Small intestine (tissue), 7 donors: ENCODE results near the gene CDC26. TPM values are rescaled to one million over a fixed set of nuclear protein-coding genes. Genes with fewer than 3 reads are reported as not detected.

Experiments
- DNase-seq, 2 donors: peaks; one replicate each; pipeline versions ENCODE4 v3.0.0 to v3.0.0-alpha.2; 2013
- FAIRE-seq: peaks from 2 replicates; lab custom pipeline; 2012; peaks lifted over from hg19 to GRCh38; lab: Jason Lieb, UNC
- H3K27ac ChIP-seq, 3 donors: one replicate each; pipeline ENCODE4 v1.5.1; 2013; ENCODE audit warnings: low read length in 2 of 3, mild to moderate bottlenecking in 2 of 3, control low read depth in 1 of 3, inconsistent platforms in 1 of 3, low read depth in 1 of 3, moderate library complexity in 1 of 3
- H3K27me3 ChIP-seq, 3 donors: one replicate each; pipeline ENCODE4 v1.6.1; 2013; ENCODE audit warnings: low read length in 3 of 3, inconsistent platforms in 1 of 3; ENCODE audit not compliant: control insufficient read depth in 3 of 3, insufficient read depth in 3 of 3
- H3K36me3 ChIP-seq, 3 donors: one replicate each; pipeline ENCODE4 v1.6.1; 2013; ENCODE audit warnings: low read length in 3 of 3, inconsistent platforms in 1 of 3, low read depth in 1 of 3, mild to moderate bottlenecking in 1 of 3, moderate library complexity in 1 of 3; ENCODE audit not compliant: control insufficient read depth in 3 of 3, insufficient read depth in 2 of 3
- H3K4me1 ChIP-seq, 3 donors: one replicate each; pipeline ENCODE4 v1.6.1; 2013; ENCODE audit warnings: low read length in 2 of 3, inconsistent platforms in 1 of 3, low read depth in 1 of 3, mild to moderate bottlenecking in 1 of 3, moderate library complexity in 1 of 3; ENCODE audit not compliant: control insufficient read depth in 3 of 3, insufficient read depth in 2 of 3
- H3K4me3 ChIP-seq, 3 donors: one replicate each; pipeline ENCODE4 v1.5.1; 2013; ENCODE audit warnings: low read length in 3 of 3, control low read depth in 1 of 3, inconsistent platforms in 1 of 3, low read depth in 1 of 3, mild to moderate bottlenecking in 1 of 3, moderate library complexity in 1 of 3
- H3K9me3 ChIP-seq, 2 donors: one replicate each; pipeline ENCODE4 v1.6.1; 2013; ENCODE audit warnings: low read depth in 1 of 2, low read length in 1 of 2; ENCODE audit not compliant: control insufficient read depth in 2 of 2, insufficient read depth in 1 of 2
- WGBS, 3 donors: extraction: QIAGEN DNeasy Blood & Tissue Kit; methylation state at CpG; one replicate each; pipeline ENCODE4 v1.1.7; 2013; 5-methylcytosine and 5-hydroxymethylcytosine counted together
- polyA plus RNA-seq, 4 donors: library from polyadenylated mRNA; stranded (reverse) in 3 of 4; unstranded in 1 of 4; fragments of 200-250 nt in 3 of 4; fragments of 120-200 nt in 1 of 4; gene quantifications; one replicate each; pipeline versions ENCODE4 v1.2.1 to v1.2.3, GENCODE V29; 2013
- donor health status: healthy with polysubstance abuse.
- donor health status: control.
- donor health status: control.
- donor health status: Bipolar disorder and iron deficiency.
- donor health status: healthy.

Gene CDC26
- polyA plus RNA-seq, 4 donors, result 33.4 to 77.0 (median 56.3) TPM

- Histone ChIP-seq H3K36me3 (peaks cover 0 to 6% (median 0%) of the 10 kb centered on the region in 3 donors), H3K27ac (peak overlapping the region in 1 of 3 donors; percentile 36), H3K9me3 (no peaks in the 10 kb centered on the region), H3K27me3 (no peaks in the 10 kb centered on the region), H3K4me3 (peak overlapping the region in 2 of 3 donors; percentile 71 to 94), H3K4me1 (peaks cover 7 to 14% (median 11%) of the 10 kb centered on the region in 3 donors)
- no peak for FAIRE-seq
- DNase-seq, result no peak
- 8 to 30% (median 13%) methylated on average over 1 of the region's 1 CpG for WGBS, 3 donors
Observed at GRCh38 chr9:113219969-113220368, 55.4 kb downstream of the CDC26 start.

GRCh38 chr9:113219186-113219936 lies 56.0 kb downstream of the CDC26 start:
- FAIRE-seq (no peak), DNase-seq (no peak)
- H3K27me3 ChIP-seq, result no peaks in the 10 kb centered on the region
- peaks cover 7 to 14% (median 11%) of the 10 kb centered on the region in 3 donors for H3K4me1 ChIP-seq
- peaks cover 0 to 3% (median 0%) of the 10 kb centered on the region in 3 donors for H3K36me3 ChIP-seq
- no peaks in the 10 kb centered on the region for H3K9me3 ChIP-seq
- H3K27ac ChIP-seq, result peak overlapping the region in 2 of 3 donors; percentile 20 to 36
- 48 to 75% (median 60%) methylated on average over 3 of the region's 3 CpGs for WGBS, 3 donors
- peak overlapping the region in 1 of 3 donors; percentile 11 for H3K4me3 ChIP-seq

Other genes starting within 250 kb of the CDC26 start
- 1 to 10 TPM in 1 of 4 donors, under 1 TPM in 2, not detected in 1; 0.54 to 2.2 (median 1.00) TPM for gene ZFP37, start 218.8 kb downstream of the CDC26 start, polyA plus RNA-seq
- gene SLC31A2, start 124.6 kb downstream of the CDC26 start, polyA plus RNA-seq, result 10 to 100 TPM; 10.5 to 41.6 (median 19.5) TPM
- 10 to 100 TPM in 2 of 4 donors, 1 to 10 TPM in 2; 6.5 to 19.8 (median 9.5) TPM for gene FKBP15, start 54.3 kb downstream of the CDC26 start, polyA plus RNA-seq
- gene SLC31A1, start 54.0 kb downstream of the CDC26 start, polyA plus RNA-seq, result 10 to 100 TPM; 27.5 to 40.6 (median 29.6) TPM
- 10 to 100 TPM in 2 of 4 donors, 1 to 10 TPM in 2; 7.6 to 21.6 (median 11.3) TPM for gene PRPF4, start 86 bp upstream of the CDC26 start, polyA plus RNA-seq
- gene RNF183, start 27.8 kb upstream of the CDC26 start, polyA plus RNA-seq, result 1 to 10 TPM in 1 of 4 donors, under 1 TPM in 2, not detected in 1; 0.54 to 1.7 (median 0.62) TPM
- 1 to 10 TPM in 2 of 4 donors, under 1 TPM in 1, not detected in 1; 0.45 to 2.5 (median 1.6) TPM for gene WDR31, start 64.7 kb upstream of the CDC26 start, polyA plus RNA-seq
- 10 to 100 TPM in 3 of 4 donors, 1 to 10 TPM in 1; 4.8 to 16.8 (median 15.3) TPM for gene BSPRY, start 74.0 kb upstream of the CDC26 start, polyA plus RNA-seq
- 100 to 1,000 TPM in 3 of 4 donors, 10 to 100 TPM in 1; 96.9 to 370 (median 210) TPM for gene HDHD3, start 101.4 kb upstream of the CDC26 start, polyA plus RNA-seq
- 10 to 100 TPM; 33.5 to 97.7 (median 42.9) TPM for gene ALAD, start 125.7 kb upstream of the CDC26 start, polyA plus RNA-seq
- gene POLE3, start 135.1 kb upstream of the CDC26 start, polyA plus RNA-seq, result 10 to 100 TPM; 15.7 to 50.2 (median 31.6) TPM
- under 1 TPM in 3 of 4 donors, not detected in 1; 0.42 to 0.81 (median 0.69) TPM for gene C9orf43, start 135.2 kb upstream of the CDC26 start, polyA plus RNA-seq
- 10 to 100 TPM; 23.0 to 37.0 (median 26.4) TPM for gene RGS3, start 188.2 kb upstream of the CDC26 start, polyA plus RNA-seq